HG02623 (cell line): ENCODE results near the gene ST6GALNAC4.
A peak's percentile ranks its signal among the peaks of the same experiment; 100 is the strongest.

Experiments used
- ATAC-seq: cut with Tn5 transposase; IDR thresholded peaks from one replicate; pipeline ENCODE4 v1.9.1; 2021; ENCODE audit warnings: moderate library complexity; ENCODE audit not compliant: unreplicated experiment

Gene ST6GALNAC4

DNA sequence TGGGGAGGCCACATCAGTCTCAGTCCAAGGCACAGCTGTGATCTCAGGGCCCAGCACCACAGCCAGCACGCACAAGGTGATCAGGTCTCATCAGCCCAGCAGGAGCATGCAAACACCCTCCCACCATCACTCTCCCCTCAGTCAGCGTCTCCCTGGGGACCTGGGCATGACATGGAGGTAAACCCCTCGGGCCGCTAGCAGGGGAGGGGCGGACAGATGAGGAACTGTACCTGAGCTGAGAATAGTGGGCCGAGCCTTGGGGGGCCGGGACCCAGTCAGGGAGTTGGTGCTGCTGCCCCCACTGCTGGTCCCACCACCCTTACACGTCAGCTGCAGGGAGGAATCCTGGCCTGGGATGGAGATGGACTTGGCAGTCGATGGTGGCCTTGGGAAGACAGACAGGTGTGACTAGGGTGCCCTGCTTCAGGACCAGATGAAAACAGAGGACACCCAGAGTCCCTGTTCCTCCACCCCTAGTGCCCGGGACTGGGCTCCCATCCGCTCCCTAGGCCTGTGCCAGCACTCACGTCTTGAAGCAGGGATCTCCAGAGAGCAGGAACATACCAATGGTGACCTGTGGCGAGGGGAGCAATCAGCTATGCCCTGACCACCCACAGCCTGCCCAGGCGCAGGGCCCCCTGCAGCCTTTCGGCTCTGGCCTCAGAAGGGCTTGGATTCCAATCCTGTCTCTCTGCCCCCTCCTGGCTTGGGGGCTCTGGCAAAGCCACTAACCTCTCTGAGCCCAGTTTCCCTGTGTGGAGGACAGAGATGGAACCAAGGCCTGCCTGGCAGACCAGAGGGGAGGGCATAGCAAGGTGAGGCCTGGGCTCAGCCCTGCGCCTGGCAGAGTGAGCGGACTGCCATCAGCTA, 31.2 kb upstream of the ST6GALNAC4 start:
- no peak for ATAC-seq

DNA sequence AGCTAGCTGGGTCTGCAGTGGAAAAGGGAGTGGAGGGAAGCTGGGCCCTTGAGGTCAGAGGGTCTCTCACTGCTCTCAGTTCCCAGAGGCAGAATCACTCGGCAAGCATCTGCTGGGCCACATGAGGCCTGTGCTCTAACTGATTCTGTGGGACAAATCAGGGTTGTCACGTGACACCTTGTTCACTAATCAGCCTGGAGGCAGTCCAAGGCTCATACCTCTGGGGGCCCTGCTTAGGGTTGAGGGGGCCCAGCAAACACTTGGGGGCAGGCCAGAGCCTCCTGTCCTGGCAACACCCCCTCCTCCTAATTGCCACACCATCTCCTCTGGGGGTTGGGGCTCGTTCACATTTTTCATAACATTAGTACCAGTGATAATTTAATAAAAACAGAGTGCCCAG, 29.9 kb upstream of the ST6GALNAC4 start:
- ATAC-seq, result no peak

DNA sequence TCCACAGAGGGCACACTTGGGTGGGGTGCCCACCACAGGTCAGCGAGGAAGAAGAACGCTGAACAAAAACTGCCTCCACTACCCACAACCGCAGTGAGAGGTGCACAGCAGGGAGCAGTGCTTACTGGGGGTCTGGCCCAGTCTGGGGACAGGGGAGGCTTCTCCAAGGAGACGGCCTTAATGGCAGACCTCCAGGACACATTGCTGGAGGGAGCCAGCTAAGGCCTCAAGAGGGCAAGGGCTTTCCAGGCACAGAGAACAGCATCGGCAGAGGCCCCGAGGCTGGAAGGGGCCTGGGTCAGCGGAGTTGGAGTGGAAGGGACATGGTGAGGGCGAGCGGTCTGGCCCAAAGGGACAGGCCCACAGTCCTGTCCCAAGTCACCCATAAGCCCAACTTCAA, 29.1 kb upstream of the ST6GALNAC4 start:
- no peak for ATAC-seq

DNA sequence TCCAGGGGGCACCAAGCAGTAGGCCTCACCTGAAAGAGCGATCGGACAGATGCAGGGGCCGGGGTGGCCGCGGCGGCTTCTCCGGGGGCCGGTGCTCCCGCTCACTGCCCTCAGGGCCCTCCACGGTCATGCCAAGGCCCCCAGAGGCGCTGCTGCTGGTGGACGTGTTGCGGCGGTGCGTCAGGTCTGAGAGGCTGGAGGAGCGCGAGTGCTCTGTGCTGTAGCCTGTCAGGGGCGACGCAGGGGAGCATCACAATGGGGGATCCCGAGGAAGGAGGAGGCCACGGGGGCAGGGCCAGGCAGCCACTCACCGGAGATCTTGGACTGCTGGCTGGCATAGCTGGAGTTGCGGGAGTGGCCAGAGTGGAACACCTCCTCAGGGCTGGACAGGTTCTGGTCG, 28.5 kb upstream of the ST6GALNAC4 start:
- ATAC-seq, result no peak

DNA sequence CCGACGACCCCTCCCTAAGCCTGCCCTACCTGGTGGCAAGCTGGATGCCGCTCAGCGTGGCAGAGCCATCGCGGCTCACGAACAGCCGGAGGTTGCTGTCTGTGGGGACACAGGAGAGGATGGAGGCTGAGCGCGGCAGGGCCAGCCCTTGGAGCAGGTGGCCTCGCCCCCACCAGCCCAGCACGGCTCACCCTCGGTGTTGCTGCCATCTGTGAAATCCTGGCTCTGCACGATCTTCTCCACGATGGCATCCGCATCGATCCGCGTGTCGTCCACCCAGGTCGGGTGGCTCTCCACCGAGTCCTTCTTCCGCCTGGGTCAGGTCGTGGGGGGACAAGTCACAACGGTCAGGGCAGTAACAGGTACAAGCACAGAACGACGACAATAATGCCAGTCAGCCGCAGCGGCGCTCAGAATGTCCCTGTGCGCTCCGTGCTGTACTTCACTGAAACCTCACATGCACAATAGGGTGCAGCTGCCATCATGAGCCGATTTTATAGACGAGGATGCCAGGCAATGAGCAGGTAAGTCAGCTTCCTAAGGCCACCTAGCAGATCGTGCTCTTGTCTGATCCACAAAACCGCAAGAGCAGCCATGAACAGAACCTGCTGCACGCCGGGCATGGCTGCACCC, 27.9 kb upstream of the ST6GALNAC4 start:
- ATAC-seq, result no peak

DNA sequence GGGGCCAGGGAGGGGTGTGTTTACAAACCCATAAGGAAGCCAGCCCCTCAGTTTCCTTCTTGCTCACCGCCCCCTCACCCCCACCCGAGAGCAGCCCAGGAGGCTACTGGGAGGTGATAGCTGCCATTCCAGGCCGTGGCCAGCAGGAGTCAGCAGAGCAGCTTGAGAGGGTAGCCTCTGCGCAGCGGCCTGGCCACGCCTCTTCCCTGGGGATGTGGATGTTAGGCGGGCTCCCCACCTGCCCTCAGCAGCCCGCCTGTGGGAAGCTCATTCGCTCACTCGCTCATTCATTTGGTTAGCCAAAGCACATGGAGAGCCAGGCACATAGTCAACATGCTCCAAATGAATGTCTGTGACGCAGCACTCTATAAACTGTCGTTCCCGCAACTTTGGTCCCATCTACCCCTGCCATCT, 26.9 kb upstream of the ST6GALNAC4 start:
- no peak for ATAC-seq

DNA sequence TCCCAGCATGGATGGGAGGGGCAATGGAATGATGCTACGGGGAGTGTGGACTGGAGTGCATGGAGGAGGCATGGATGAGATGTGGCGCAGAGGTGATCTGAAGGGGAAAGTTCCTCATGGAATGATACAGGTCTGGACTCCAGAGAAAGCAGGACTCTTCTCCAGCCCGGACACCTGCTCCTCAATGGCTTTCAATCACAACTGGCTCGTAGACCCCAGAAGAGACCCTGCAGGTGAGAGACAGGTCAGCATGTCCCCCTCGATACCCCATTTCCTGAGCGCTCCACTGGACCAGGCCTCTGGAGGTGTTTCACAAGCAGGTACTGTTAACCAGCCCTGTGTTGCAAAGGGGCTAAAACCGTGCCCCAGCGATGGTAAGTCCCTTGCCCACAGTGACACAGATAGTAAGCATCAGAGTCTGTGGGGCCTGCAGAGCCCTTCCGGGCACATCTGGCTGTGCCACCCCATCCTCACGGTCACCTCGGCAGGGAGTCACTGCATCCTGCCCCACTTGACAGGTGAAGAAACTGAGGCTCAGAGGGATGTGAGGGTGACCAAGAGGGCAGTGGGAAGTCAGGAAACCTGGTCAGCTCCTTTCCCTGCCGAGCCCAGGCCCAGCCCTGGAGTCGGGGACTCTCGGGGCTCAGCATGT, 26.3 kb upstream of the ST6GALNAC4 start:
- no peak for ATAC-seq

DNA sequence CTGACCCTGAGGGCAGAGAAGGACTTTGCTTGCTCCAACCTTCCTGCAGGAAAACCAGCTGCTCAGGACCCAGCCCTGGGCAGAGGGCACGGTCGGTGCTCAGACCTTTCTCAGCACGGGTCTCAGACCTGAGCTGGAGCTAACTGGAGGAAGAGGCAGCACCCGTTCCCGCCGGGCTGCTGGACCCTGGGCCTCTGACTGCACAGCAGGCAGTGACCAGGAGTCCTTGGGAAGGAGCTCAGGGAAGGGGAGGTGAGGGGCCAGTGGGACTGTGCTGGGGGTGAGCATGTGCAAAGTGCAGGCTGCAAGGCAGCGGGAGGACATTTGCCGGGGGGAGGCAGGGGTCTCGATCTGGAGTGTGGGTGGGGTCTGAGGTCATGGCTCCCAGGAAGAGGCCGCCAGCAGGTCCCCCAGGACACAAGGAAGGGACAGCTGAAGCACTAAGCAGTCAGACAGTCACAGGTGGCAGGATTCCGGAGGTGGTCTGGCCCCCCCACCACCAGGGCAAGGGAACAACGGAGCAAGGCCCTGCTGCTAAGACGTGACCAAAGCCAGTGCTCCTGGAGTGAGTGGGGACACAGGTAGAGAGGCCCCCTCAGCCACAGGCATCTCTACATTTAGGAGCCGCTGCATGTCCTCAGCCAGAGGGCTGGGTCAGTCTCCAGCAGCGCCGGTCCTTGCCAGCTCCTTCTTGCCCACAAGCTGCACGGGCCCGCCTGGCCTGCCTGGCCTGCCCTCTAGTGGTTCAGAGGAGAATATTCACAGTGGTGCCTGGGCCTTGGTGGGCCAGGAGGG, 25.6 kb upstream of the ST6GALNAC4 start:
- ATAC-seq, result no peak

DNA sequence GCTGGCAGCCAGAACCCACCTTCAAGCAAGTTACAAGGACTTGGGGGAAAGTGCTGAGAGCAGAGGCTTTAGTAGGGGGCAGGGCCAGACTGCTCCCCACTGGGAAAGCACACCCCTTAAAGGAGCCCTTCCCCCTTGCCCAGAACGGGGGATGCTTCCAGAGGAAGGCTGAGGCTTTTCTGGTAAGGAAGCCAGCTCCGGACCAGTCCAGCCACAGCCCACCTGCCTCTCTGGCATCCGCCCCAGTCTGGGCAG, 25.0 kb upstream of the ST6GALNAC4 start:
- ATAC-seq, result no peak

DNA sequence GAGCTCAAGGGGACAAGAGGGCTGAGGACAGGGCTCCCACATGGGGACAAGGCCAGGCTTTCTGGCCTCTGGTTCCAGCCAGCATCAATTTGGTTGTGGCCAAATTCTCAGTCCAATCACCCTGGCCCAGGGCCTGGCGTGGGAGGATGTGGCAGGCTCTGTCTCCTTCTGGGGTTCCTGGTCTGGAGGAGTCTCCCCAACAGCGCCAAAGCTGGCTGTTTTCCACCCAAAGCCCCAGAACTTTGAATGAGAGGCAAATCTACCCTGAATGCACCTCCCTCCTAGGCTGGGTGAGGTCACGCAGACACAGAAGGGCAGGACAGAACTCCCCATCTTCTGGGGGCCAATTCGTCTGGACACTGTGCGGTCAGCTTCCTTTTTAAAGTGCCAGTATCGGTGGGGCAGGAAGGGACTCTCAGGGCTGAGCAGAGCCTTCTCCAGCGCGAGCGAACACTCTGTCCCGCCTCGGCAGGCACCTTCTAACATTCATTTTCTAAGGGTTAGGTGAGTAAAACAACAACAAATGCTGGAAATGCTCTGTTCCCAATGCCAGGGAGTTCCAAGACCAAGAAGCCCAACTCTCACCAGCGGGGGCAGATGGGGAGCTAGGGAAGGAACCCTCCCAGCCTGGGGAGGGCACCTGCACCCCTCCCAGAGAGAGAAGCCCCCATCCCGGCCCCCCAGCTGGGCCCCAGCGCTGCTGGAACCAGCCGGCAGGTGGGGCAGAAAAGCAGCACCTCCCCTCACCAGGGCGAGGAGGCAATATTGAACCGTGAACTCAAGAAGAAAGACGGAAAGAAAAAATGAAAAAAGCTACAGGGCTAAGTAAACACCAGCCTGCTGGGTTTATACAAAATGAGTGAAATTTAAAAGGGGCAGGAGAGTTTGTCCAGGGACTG, 24.5 kb upstream of the ST6GALNAC4 start:
- ATAC-seq, result no peak

DNA sequence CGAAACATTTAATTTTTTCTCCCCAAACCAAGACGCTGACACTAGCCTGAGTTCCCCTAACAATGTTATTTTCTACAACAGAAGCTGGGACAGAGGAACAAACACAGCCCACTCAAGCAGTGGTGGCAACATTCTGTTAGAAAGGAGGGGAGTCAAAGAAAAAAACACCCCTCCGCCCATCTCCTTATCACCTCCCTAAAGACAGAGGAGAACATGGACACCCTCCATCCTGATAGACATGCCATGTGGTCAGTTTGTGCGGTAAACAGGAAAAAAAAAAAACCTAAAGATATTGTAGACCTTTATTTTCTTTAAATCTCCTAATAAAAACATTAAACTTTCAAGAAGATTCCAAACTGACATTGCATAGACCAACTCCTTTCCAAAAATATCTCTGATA, 23.8 kb upstream of the ST6GALNAC4 start:
- no peak for ATAC-seq

DNA sequence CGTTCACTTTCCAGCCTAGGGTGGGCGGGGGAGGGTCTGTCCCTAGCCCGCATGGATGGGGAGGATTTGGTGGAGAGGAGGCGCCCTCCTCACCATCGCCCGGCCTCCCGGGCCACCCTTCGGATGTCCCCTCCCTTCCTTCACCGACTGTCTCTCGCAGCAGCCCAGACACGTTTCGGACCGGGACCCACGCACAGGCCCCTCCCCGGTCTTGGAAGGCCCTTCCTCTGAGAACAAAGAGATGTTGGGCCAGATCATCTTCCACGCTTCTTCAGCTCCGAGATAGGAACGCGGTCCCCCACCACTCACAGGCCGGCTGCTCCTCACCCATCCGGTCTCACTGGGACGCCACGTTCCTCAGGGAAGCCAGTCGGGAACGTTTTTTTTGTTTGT, 21.5 kb upstream of the ST6GALNAC4 start:
- ATAC-seq, result no peak

DNA sequence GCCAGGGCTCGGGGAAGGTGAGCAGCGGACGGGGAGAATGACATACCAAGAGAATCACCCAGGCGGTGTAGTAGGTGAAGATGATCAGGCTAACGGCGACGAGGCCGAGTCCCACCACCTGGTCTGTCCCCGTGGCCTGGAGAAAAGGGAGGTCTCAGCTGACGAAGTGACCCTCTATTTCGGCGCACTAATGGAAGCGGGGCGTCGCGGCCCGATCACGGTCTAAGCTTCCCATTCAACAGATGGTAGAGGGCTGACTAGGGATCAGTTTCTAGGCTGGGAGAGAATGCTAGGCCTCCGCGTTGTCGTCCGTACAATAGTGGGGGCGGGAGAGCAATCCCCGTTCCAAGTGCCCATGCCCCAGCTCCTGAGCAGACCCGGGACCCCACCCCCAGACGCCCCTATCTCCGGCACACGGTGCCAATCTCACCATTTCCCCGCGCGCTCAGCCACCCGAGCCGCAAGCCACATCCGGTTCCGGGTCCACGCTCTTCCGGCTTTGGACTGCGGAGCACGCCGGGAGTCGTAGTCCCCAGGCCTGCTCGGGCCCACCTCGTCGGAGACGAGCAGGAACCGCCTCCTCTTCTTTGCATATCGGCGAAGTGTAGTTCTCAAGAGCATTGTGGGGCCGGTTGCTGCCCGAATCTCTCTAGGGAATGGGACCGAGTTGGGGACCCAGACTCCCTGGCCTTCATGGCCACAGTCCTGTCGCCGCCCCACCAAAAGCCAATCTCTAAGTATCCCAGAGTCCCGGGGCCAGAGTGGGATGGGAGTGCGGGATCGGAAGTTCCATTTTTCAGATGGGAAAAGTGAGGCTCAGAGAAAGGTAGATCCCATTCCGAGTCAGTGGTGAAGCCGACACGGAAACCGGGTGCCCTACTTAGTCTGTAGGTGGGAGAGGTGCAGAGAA, 20.8 kb upstream of the ST6GALNAC4 start, which contains the start of gene DPM2:
Gene DPM2 (minus strand): TSS at position 467 of the 910 bp plus-strand sequence. CDS start 34 bp downstream, at position 433.
- peak; percentile 78 for ATAC-seq

DNA sequence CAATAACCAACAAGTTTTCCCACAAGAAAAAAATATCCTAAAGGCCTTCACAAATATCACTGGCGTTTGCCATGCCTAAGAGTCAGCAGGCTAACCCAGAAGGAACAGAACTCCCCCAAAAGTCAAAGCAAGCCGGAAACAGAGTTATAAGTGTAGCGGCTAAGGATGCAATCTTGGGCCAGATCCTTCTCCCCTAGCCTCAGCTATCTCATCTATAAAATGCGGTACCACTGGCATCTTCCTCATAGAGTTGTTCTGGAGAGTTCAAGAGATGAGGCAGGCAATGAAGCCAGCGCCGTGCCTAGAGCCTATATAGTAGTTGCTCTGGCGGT, 20.2 kb upstream of the ST6GALNAC4 start:
- ATAC-seq, result no peak

DNA sequence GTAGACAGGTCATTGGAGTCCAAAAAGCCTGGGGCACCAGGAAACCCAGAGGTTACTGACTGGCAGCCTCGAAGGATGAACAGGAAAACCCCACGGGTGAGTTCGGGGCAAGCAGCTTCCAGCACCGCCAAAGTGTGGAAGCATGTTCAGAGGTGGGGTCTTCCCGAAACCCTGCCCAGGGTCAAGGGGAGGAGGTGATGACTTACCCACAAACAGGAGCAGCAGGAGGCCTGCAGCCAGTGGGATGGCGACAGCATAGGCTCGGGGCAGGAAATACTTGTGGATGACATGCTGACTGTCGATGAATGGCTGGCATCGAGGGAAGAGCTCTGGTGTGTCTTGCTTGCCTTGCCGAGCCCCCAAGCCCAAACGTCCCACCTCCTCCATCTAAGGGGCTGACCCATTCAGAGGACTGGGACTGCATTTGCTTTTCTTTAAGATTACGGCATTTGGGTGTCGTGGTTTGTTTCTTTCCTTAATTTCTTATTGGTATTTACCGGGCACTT, 19.6 kb upstream of the ST6GALNAC4 start:
- ATAC-seq, result no peak

DNA sequence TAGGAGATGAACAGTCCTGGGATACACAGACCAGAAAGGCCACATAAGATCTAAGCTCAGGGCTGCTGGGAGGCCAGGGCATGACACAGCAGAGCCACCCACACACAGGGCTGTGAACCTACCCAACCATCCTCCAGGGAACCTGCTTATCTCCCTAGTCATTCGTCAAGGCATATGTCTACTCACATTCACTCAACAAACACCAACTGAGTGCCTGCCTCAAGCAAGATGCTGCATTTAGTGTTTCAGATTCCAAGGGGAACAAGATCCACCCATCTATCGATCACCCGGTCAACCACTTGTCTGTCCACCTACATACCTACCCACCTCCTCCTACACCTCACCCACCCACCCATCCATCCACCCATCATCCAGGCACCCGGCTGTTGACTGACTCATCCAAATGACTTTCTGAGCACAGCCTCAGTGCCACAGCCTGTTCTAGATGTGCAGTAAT, 19.0 kb upstream of the ST6GALNAC4 start:
- ATAC-seq, result no peak

DNA sequence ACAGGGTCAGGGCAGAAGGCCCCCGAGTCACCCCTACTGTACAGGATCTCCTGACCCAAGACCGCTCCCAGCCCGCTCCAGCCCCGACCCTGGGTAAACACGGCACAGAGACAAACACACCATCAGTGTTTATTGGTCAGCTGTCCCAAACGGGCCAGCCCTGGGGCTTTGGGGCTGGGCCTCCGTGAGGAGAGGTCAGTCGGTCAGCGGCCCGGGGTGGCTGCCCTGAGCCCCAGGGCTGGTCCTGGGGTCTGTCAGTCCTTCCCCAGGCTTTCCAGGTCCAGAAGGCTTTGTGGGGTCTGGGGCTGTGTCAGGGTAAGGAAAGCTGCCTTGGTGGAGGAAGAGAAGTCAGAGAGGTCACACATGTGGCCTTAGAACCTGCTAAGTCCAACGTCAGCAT, 18.1 kb upstream of the ST6GALNAC4 start:
- ATAC-seq, result no peak

DNA sequence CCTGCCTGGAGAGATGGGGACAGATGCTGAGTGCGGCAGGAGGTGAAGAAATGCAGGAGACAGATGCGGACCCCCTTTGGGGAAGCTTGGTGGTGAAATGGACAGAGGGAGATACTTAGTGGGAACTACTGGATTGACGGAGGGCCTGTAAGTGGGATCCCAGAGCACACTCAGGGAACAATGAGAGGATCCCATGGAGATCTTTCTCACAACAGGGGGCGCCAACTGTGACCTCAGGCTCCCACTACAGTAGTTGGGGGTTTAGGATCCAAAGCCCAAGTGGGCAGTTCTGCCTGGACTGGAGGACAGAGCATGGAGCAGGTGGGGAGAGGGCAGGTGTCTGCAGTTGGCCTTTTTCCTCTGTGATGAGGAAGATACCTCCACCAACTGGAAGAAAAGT, 17.4 kb upstream of the ST6GALNAC4 start:
- no peak for ATAC-seq
